Amniotic epithelial cell (primary cell): ENCODE results near the gene FGF1.

ENCODE experiments used
- DNase-seq: peaks from one replicate; pipeline ENCODE4 v3.0.0-alpha.2; 2010; ENCODE audit warnings: low read depth

Gene FGF1

DNA sequence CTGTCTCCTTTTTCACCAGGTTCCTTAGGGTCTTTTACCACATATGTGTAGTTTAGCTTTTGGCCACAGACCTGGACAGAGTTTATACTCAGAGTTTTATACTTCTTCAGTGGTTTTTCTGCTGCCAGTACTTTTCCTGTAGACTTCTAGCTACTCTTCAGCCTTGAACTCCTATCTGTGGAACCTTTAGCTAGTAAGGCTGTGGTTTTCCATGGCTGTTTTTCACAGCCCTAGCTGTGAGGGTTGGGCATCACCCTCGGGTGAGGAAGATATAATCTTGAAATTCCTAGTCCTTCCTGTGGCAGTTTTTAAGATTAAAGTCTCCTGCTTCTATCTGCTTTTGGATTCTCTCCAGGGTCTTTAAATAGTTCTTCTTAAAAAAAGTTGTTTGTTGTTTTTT lies 109.1 kb downstream of the FGF1 start:
- peak; percentile 32 for DNase-seq

DNA sequence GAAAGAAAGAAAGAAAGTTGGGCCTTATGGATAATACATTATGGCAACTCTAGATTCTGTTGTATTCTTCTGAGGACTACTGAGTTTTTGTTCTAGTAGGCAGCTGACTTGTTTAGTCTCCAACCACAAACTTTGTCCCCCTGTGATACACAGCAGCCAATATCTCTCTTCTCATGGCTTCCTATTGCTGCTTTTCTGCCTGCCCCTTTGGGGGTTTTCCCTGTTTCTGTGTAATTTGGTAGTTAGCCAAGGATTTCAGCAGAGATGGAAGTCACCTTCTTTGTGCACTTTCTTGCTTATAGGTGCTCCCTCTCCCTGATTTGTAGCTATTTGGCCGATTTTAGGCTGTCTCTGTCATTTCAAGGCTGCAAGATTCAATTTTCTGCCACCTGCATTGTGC lies 109.6 kb downstream of the FGF1 start:
- DNase-seq = no peak

DNA sequence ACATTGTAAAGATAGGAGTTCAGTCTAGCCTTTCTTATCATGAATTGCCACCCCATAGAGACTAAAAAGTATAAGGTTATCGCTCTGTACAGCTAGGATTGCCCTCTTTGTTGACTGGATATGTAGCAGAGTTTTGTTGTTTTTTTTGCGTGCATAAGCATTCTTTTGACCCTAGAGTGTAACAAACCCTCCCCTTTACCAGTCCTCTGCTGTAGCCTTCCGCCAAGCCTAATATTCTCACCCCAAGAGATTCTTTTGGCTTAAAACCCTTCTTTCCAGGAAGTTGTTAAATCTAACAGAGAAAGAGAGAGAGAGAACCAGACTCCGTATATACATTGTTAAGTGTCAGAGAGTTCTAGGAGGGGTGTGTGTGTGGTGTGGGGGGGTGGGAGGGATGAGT lies 113.9 kb downstream of the FGF1 start:
- no peak for DNase-seq

- no peak for DNase-seq
Measured at GRCh38 chr5:142571371-142571770, 114.5 kb downstream of the FGF1 start.

GRCh38 chr5:142569905-142570304 lies 116.0 kb downstream of the FGF1 start:
- peak; percentile 31 for DNase-seq

GRCh38 chr5:142568996-142569335 lies 116.9 kb downstream of the FGF1 start:
- no peak for DNase-seq

DNA sequence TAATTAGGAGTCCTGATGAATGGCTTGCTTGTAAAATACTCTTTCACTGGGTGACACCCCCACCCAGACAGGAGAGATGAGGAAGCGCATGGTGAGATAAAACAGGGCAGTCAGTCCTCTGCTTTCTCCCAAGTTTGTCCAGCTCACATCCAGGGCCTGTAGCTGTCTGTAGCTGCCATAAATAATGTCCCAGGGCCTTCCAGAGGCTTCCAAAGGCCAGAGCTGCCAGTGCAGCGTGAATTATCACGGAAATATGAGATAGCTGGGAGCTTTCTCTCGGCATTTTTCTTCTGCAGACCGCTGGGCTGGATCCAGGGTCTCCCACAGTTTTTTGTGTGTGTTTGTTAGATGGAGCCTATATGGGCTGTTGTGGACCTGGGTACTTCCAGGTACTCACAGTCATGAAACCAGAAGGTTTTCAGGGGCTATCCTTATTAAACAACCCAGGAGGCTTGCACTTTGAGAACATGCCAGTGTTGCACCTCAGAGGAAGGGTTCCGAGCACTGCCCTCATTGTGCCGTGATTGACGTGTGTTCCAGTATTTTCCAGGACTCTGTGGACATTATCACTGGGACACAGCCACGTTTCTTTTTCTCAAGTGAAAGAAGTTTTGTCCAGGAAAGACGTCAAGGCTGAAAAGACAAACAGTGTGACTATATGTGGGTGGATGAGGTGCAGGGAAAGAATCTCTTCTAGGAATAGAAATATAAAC lies 117.5 kb downstream of the FGF1 start:
- peak; percentile 88 for DNase-seq

- no peak for DNase-seq
Measured at GRCh38 chr5:142561486-142562097, 124.3 kb downstream of the FGF1 start.

DNA sequence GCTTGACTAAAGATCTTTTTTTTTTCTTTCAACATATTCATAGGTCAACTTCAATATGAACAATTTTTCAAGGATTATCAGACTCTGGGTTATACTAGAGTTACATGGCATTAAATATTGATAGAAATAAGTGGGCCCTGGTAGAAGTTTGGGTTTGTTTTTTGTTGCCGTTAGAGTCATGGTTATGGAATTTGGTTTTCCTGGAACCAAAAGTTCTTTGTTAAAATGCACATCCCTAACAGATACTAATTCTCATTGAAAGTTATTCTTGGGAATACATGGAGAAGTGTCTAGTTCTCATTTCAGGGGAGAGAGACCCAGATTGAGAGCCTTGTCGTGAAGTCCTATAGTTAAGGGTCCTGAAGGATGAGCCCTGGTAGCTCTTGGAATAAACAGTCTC lies 124.9 kb downstream of the FGF1 start:
- no peak for DNase-seq

- no peak for DNase-seq
Measured at GRCh38 chr5:142552107-142552506, 133.8 kb downstream of the FGF1 start.

DNA sequence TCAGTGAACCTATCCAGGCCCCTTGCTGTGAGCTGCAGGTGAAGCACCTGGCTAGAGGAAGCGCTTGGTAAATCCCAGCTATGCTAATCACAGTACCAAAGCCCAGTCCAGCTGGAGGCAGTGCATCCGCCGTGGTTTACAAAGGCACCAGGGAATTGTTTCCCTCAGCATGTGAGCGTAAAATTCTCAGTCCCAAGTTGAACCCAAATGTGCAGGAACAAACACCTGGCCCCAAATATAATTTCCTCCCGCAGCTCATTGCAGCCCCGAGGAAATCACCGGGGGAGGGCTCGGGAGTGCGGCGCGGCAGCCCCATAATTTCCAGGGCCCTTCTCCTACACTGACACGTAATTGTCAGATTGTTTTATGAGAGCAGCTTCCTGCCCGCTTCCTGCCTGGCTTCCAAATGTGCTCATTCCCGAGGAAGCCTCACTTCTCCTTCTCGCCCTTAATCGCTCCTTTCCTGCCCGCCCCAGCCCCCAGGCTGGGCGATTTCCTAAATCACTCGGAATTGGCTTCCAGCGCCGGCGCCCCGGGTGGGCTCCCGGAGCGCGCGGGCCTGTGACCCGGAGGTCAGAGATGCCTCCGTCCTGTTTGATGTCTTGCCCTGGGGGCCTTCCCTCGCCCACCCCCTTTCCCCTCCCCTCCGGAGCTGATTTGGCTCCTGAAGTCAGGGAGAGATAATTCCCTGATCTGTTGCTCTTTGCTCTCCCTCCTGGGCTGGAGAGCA lies 134.4 kb downstream of the FGF1 start:
- DNase-seq = no peak

DNA sequence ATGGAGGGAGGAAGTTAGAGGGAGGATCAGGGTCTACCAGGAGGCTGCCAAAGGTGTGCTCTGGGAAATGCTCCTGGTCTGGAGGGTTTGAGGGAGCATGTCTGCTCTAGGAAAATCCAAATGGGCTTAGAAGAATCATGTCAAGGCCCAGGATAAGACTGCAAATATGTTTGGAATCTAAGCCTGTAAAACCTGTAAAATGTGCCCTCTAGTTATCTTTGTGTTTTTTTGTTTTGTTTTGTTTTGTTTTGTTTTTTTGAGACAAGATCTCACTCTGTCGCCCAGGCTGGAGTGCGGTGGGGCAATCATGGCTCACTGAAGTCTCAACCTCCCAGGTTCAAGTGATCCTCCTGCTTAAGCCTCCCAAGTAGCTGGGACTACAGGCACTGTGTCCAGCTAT lies 135.4 kb downstream of the FGF1 start:
- no peak for DNase-seq

GRCh38 chr5:142549834-142550233 lies 136.1 kb downstream of the FGF1 start:
- no peak for DNase-seq

- DNase-seq = peak; percentile 96
Measured at GRCh38 chr5:142548739-142549275, 137.1 kb downstream of the FGF1 start.

- DNase-seq = peak; percentile 26
Measured at GRCh38 chr5:142547445-142548380, 138.2 kb downstream of the FGF1 start.

DNA sequence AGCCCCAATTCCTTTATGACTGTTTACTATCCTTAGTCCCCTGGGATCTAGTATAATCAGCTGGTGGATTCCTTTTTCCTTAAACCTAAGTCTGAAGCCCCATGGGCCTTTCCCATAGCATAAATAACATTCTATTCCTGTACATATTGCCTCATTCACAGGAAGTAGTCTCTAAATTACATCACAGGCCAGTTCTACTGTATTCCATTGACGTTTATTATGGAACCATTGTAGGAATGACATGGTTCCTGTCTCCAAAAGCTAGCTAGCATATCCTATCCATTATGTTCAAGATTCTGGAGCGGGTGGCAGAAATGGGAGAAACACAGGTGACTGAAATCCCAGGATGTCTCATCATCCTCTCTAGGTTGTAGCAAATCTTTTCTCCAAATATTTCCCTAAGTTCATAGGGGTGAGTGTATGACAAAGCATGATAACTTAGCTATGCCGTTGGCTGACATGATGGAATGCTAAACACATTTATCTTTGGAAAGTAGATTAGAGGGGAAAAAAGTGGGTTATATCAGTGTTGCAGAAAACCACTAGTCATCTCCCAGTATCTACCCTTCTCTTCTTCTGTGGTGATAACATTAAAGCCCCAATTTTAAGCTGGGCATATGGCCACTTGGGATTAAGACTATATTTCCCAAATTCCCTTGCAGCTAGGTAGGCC lies 140.1 kb downstream of the FGF1 start:
- peak; percentile 78 for DNase-seq

DNA sequence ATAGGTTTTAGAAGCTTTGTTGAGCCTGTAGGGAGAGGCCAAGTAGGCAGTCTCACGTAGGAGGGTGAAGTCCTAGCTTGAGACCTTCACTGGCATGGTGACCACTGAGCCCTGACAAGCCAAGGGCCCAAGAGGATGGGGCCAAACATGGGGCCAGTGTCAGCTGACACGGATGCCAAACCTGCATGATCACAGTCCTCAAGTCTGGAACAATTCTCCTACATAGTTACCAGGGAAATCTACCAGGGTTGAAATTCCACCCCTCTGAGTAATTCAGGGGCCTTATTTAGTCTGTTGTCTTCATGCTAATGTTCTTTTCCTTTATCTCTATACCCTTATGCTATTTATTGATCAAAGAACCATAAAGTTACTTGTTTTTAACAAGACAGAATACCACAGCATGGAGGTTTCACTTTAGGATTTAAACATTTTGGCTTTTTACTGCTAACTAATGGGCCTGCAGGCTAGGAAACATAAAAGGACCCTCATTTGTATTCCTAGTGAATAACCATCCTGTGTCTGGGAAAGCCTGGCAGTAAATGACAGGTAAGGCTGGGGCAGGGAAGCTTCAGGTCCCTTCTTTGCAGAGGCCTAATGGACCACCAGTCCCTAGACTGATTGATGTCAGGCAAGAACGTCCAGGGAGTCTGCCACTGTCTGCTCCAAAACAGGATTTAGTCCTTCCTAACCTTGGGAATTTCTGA lies 140.8 kb downstream of the FGF1 start:
- peak; percentile 54 for DNase-seq

GRCh38 chr5:142544071-142544753 lies 141.7 kb downstream of the FGF1 start:
- DNase-seq = peak; percentile 81

DNA sequence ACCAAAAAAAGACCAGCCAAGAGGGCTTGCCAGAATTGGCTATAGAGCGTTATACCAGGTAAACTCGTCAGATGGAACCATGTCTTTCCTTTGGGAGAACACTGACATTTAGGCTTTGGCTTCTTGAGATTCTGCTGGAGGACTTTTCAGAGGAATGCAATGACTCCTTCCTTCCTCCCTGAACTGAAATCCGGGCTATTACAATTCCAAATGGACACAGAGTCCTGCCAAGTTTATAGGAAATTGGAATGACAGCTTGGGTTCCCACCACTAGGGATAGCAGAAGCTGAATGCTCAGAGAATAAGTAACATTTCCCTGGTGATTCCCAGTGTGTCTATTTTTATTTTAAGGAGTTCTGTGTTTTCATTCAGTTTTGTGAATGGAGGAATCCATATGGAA lies 143.0 kb downstream of the FGF1 start:
- no peak for DNase-seq
